ENCODE data around the gene FBXL5. TPM values are rescaled to one million over a fixed set of nuclear protein-coding genes. Genes with fewer than 3 reads are reported as not detected.
A peak's percentile ranks its signal among the peaks of the same experiment; 100 is the strongest.

FBXL5 gene
- total RNA-seq, 1 experiment from 2014 or later = 59.7 TPM

GRCh38 chr4:15682242-15683142 is 27.3 kb upstream of the FBXL5 start:
- Histone ChIP-seq H3K4me3 (ENCODE audit: low read depth, low read length, poor library complexity, severe bottlenecking) (peak overlapping the region; percentile 67), H3K9me3 (ENCODE audit: low read depth, low read length, poor library complexity, severe bottlenecking) (no peaks in the 10 kb centered on the region), H3K4me1 (ENCODE audit: insufficient read depth, low read length, poor library complexity, severe bottlenecking) (peaks cover 36% of the 10 kb centered on the region), H3K27me3 (replicated peaks; ENCODE audit: insufficient read depth, low read depth, low read length, poor library complexity) (no peaks in the 10 kb centered on the region), H3K36me3 (ENCODE audit: insufficient read depth, low read length, poor library complexity, severe bottlenecking) (peaks cover 22% of the 10 kb centered on the region), H3K27ac (ENCODE audit: low read depth, low read length, poor library complexity, severe bottlenecking) (peak overlapping the region; percentile 92)
- no TSS peak for BruUV-seq (replicated peaks)
- no peak for TF ChIP-seq CTCF (conservative IDR thresholded peaks at IDR 0.05; ENCODE audit: low read depth, low read length)
- TF ChIP-seq EZH2 (IDR thresholded peaks at IDR 0.05; ENCODE audit: borderline replicate concordance, low read depth, low read length, poor library complexity, severe bottlenecking) = no peak
- DNase-seq (ENCODE audit: low spot score) = no peak
- ChIA-PET CTCF (no interaction called here), POLR2A (ENCODE audit: low non-redundant PET) (interaction anchor here (0.6 kb wide), 1 partner anchor 159 kb away, joined by 5 read pairs; no protein-coding TSS in a partner anchor)
- intact Hi-C loops (cut with micrococcal nuclease; ENCODE audit: unreplicated experiment) = no loop called here

GRCh38 chr4:15681372-15682241 is 26.4 kb upstream of the FBXL5 start, which contains the start of gene FAM200B:
FAM200B (plus strand) TSS chr4:15681827; CDS start chr4:15686978, 5,151 bp downstream.
- peak within 1 kb of the TSS; percentile 92 for H3K27ac ChIP-seq (ENCODE audit: low read depth, low read length, poor library complexity, severe bottlenecking)
- CTCF ChIA-PET = no interaction called here
- H3K4me1 ChIP-seq (ENCODE audit: insufficient read depth, low read length, poor library complexity, severe bottlenecking) = peaks cover 44% of the 10 kb centered on the region
- intact Hi-C loops (cut with micrococcal nuclease; ENCODE audit: unreplicated experiment) = no loop called here
- peak; percentile 100 for DNase-seq (ENCODE audit: low spot score)
- no peaks in the 10 kb centered on the region for H3K27me3 ChIP-seq (replicated peaks; ENCODE audit: insufficient read depth, low read depth, low read length, poor library complexity)
- peaks cover 13% of the 10 kb centered on the region for H3K36me3 ChIP-seq (ENCODE audit: insufficient read depth, low read length, poor library complexity, severe bottlenecking)
- peak within 1 kb of the TSS; percentile 67 for H3K4me3 ChIP-seq (ENCODE audit: low read depth, low read length, poor library complexity, severe bottlenecking)
- POLR2A ChIA-PET (ENCODE audit: low non-redundant PET) = interaction anchor here (0.5 to 0.6 kb wide), 2 partner anchors 44 to 158 kb away, joined by 3 to 5 read pairs; no protein-coding TSS in a partner anchor
- no peaks in the 10 kb centered on the region for H3K9me3 ChIP-seq (ENCODE audit: low read depth, low read length, poor library complexity, severe bottlenecking)
- BruUV-seq (replicated peaks) = TSS peak; percentile 75
- TF ChIP-seq EZH2 (IDR thresholded peaks at IDR 0.05; ENCODE audit: borderline replicate concordance, low read depth, low read length, poor library complexity, severe bottlenecking) (no peak), CTCF (conservative IDR thresholded peaks at IDR 0.05; ENCODE audit: low read depth, low read length) (0 out of 2 replicates have a peak, but pooled peaks have one; percentile 20)

- intact Hi-C loops (cut with micrococcal nuclease; ENCODE audit: unreplicated experiment) = no loop called here
- peak overlapping the region; percentile 92 for H3K27ac ChIP-seq (ENCODE audit: low read depth, low read length, poor library complexity, severe bottlenecking)
- H3K27me3 ChIP-seq (replicated peaks; ENCODE audit: insufficient read depth, low read depth, low read length, poor library complexity) = no peaks in the 10 kb centered on the region
- CTCF ChIA-PET = no interaction called here
- peaks cover 7% of the 10 kb centered on the region for H3K36me3 ChIP-seq (ENCODE audit: insufficient read depth, low read length, poor library complexity, severe bottlenecking)
- peaks cover 44% of the 10 kb centered on the region for H3K4me1 ChIP-seq (ENCODE audit: insufficient read depth, low read length, poor library complexity, severe bottlenecking)
- POLR2A ChIA-PET (ENCODE audit: low non-redundant PET) = interaction anchor here (0.5 kb wide), 1 partner anchor 45 kb away, joined by 3 read pairs; no protein-coding TSS in a partner anchor
- H3K9me3 ChIP-seq (ENCODE audit: low read depth, low read length, poor library complexity, severe bottlenecking) = no peaks in the 10 kb centered on the region
- no peak for DNase-seq (ENCODE audit: low spot score)
- TF ChIP-seq CTCF (conservative IDR thresholded peaks at IDR 0.05; ENCODE audit: low read depth, low read length) (no peak), EZH2 (IDR thresholded peaks at IDR 0.05; ENCODE audit: borderline replicate concordance, low read depth, low read length, poor library complexity, severe bottlenecking) (no peak)
- H3K4me3 ChIP-seq (ENCODE audit: low read depth, low read length, poor library complexity, severe bottlenecking) = peak overlapping the region; percentile 67
- BruUV-seq (replicated peaks) = no TSS peak
These were observed 25.9 kb upstream of the FBXL5 start for GRCh38 chr4:15681067-15681371.
